Body of pancreas (tissue), 4 donors: Measurements from ENCODE around the gene ETV1. TPM values are rescaled to one million over a fixed set of nuclear protein-coding genes. Genes with fewer than 3 reads are reported as not detected.

Experiments
- ATAC-seq: fragments of 150-250 bp; one replicate; pipeline ENCODE4 v1.9.1; 2016
- DNase-seq, 4 donors: peaks; one replicate each; pipeline ENCODE4 v3.0.0-alpha.2; 2019
- H3K27ac ChIP-seq, 4 donors: fragments of 200-600 bp; sonication (generic); 1 replicate in 3 of 4; 2 replicates in 1 of 4; pipeline versions ENCODE4 v1.5.1 to v1.6.1; 2016 to 2019; ENCODE audit warnings: mild to moderate bottlenecking in 1 of 4, mixed read lengths in 1 of 4, moderate library complexity in 1 of 4
- H3K27me3 ChIP-seq, 2 donors: fragments of 200-600 bp; sonication (generic); one replicate each; pipeline ENCODE4 v1.6.0; 2016; ENCODE audit warnings: mild to moderate bottlenecking in 1 of 2
- H3K36me3 ChIP-seq, 2 donors: fragments of 200-600 bp; sonication (generic); replicated peaks in 1 of 2; 2 replicates each; pipeline ENCODE4 v1.5.1; 2016; ENCODE audit warnings: low read depth in 2 of 2; ENCODE audit not compliant: insufficient read depth in 1 of 2
- H3K4me1 ChIP-seq: fragments of 200-600 bp; sonication (generic); one replicate; pipeline ENCODE4 v1.6.0; 2016
- H3K4me3 ChIP-seq, 2 donors: fragments of 200-600 bp; sonication (generic); 1 replicate in 1 of 2; 2 replicates in 1 of 2; pipeline ENCODE4 v1.5.1; 2016 to 2019
- H3K9me3 ChIP-seq, 3 donors: fragments of 200-600 bp; sonication (generic); 1 replicate in 2 of 3; 2 replicates in 1 of 3; pipeline ENCODE4 v1.5.1; 2016
- POLR2A ChIP-seq, 3 donors: fragments of 450-650 bp; IDR thresholded peaks; one replicate each; pipeline ENCODE4 v1.6.1; 2016; ENCODE audit warnings: antibody characterized with exemption in 3 of 3, mild to moderate bottlenecking in 2 of 3
- WGBS, 2 donors: methylation state at CpG; one replicate each; pipeline ENCODE4 v1.1.5; 2017; 5-methylcytosine and 5-hydroxymethylcytosine counted together
- intact Hi-C: fragments of 100-400 bp; cut with DNase I; formaldehyde crosslinking; loops from one replicate; pipeline ENCODE4 v1.15.1; 2023
- total RNA-seq, 2 donors: library from RNA; depleted of rRNA; stranded (reverse); fragments of >200 nt; gene quantifications; one replicate each; pipeline ENCODE4 v1.1.0, GENCODE V29; 2016
- TF ChIP-seq, protein P1 (sequence below), 7 experiments: fragments of 450-650 bp in 4 of 7; fragments of 200-600 bp in 3 of 7; sonication (generic) in 3 of 7; IDR thresholded peaks; one replicate each; pipeline ENCODE4 v1.5.1; 2016 to 2019; ENCODE audit warnings: antibody characterized with exemption in 7 of 7

The ETV1 gene
- total RNA-seq, 2 donors from 2014 or later = 2.6 TPM

DNA sequence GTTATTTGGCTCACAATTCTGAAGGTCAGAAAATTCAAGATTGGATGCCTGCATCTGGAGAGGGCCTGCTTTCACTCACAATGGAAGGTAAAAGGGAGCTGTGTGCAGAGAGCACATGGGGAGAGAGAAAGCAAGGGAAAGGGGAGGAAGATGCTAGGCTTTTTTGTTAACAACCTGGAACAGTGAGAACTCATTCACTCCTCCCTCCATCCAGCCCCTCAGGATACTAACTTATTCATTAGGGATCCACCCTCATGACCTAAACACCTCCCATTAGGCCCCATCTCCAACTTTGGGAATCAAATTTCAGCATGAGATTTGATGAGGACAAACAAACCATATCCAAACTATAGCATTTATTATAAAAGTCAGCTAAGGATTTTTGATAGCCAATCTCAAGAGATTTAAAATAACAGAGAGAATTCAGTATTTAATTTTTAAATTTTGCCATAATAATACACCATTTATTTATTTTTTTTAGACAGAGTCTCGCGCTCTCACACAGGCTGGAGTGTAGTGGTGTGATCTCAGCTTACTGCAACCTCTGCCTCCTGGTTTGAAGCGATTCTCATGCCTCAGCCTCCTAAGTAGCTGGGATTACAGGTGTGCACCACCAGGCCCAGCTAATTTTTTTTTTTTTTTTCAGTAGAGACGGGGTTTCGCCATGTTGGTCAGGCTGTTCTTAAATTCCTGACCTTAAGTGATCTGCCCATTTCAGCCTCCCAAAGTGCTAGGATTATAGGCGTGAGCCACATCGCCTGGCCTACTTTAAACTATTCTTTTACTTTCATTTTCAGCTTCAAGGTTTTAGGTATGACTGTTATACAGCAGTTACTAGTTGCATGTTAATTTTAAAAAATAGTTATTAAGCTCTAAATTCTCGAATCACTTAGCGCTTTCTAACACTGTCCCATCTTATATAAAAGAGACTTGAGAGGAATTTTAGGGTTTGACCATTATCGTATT is 20.3 kb upstream of the ETV1 start:
- TF ChIP-seq POLR2A (IDR thresholded peaks at IDR 0.05) = no peak
- TF ChIP-seq, protein P1, sequence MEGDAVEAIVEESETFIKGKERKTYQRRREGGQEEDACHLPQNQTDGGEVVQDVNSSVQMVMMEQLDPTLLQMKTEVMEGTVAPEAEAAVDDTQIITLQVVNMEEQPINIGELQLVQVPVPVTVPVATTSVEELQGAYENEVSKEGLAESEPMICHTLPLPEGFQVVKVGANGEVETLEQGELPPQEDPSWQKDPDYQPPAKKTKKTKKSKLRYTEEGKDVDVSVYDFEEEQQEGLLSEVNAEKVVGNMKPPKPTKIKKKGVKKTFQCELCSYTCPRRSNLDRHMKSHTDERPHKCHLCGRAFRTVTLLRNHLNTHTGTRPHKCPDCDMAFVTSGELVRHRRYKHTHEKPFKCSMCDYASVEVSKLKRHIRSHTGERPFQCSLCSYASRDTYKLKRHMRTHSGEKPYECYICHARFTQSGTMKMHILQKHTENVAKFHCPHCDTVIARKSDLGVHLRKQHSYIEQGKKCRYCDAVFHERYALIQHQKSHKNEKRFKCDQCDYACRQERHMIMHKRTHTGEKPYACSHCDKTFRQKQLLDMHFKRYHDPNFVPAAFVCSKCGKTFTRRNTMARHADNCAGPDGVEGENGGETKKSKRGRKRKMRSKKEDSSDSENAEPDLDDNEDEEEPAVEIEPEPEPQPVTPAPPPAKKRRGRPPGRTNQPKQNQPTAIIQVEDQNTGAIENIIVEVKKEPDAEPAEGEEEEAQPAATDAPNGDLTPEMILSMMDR (IDR thresholded peaks at IDR 0.05) = no peak
- no peak for DNase-seq
- no peaks in the 10 kb centered on the region for H3K9me3 ChIP-seq
- H3K27me3 ChIP-seq = no peaks in the 10 kb centered on the region
- H3K4me3 ChIP-seq = no peak overlapping the region
- 85 to 91% methylated on average over 10 of the region's 10 CpGs for WGBS, 2 donors
- H3K36me3 ChIP-seq = no peaks in the 10 kb centered on the region
- no peaks in the 10 kb centered on the region for H3K4me1 ChIP-seq
- H3K27ac ChIP-seq = no peak overlapping the region
- ATAC-seq = no peak
- intact Hi-C loops = no loop called here

DNA sequence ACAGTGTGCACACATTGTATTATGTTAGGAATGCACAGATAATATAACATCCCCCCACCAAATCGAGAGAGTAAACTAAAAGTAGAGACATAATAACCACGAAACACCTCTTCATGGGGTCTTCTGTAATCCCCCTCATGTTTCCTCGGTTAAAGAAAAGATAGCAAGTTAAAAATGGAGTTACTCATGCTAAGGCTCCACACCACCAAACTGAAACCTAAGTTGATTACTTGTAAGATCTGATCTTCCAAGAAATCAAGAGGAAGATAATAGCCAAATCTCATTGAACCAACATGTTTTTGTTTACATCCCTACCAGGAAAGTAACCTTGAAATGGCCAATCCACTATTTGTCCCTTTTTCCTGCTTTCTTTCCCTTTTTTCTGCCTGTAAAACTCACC is 11.7 kb upstream of the ETV1 start:
- WGBS, 2 donors = 53% methylated on average over 3 of the region's 3 CpGs
- DNase-seq = no peak
- H3K27ac ChIP-seq = no peak overlapping the region
- H3K4me1 ChIP-seq = no peaks in the 10 kb centered on the region
- H3K36me3 ChIP-seq = no peaks in the 10 kb centered on the region
- intact Hi-C loops = no loop called here
- no peak overlapping the region for H3K4me3 ChIP-seq
- TF ChIP-seq POLR2A (IDR thresholded peaks at IDR 0.05) = no peak
- TF ChIP-seq, protein P1 (IDR thresholded peaks at IDR 0.05) = no peak
- no peaks in the 10 kb centered on the region for H3K27me3 ChIP-seq
- no peak for ATAC-seq
- no peaks in the 10 kb centered on the region for H3K9me3 ChIP-seq

DNA sequence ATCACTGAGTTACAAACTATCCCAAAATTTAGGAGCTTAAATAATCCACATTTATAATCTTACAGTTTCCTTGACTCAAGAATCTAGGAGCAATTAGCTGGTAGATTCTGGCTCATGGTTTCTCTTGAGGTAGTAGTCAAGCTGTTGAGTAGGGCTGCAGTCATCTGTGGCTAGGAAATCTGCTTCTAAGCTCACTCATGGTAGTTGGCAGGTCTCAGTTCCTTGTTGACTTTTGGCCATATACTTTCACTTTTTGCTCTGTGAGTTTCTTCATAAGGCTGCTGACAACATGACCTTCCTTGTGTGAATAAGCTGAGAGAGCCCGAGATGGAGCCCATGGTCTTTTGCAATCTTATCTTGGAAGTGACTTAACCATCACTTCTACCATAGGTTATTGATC is 10.8 kb upstream of the ETV1 start:
- intact Hi-C loops = no loop called here
- Histone ChIP-seq H3K4me3 (no peak overlapping the region), H3K4me1 (no peaks in the 10 kb centered on the region), H3K27me3 (no peaks in the 10 kb centered on the region), H3K36me3 (no peaks in the 10 kb centered on the region), H3K27ac (no peak overlapping the region), H3K9me3 (no peaks in the 10 kb centered on the region)
- ATAC-seq (no peak), DNase-seq (no peak)
- TF ChIP-seq, protein P1 (IDR thresholded peaks at IDR 0.05) = no peak
- TF ChIP-seq POLR2A (IDR thresholded peaks at IDR 0.05) = no peak
- WGBS, 2 donors = 46 to 57% methylated on average over 1 of the region's 1 CpG

DNA sequence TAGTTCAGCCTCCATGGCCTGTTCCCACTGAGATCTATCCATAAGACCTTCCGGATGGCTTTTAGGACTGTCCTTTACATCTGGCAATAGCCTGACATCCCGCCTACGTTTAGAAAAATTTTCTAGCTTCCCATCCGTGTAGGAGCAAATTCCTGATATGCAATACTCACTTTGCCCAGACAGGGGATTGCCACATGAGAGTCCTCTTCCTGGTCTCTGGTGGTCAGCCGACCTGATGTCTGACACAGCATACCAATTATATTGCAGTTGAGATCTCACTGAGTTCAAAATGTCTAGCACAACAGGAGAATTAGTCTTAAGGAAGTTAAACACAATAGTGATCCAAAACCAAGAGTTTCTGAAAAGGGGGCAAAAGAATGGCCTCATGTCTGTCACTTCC is 9.4 kb upstream of the ETV1 start:
- no peak overlapping the region for H3K4me3 ChIP-seq
- ATAC-seq = no peak
- DNase-seq = no peak
- WGBS, 2 donors = 64 to 69% methylated on average over 5 of the region's 5 CpGs
- H3K9me3 ChIP-seq = no peaks in the 10 kb centered on the region
- no peak overlapping the region for H3K27ac ChIP-seq
- no peaks in the 10 kb centered on the region for H3K36me3 ChIP-seq
- no peak for TF ChIP-seq POLR2A (IDR thresholded peaks at IDR 0.05)
- TF ChIP-seq, protein P1 (IDR thresholded peaks at IDR 0.05) = no peak
- H3K27me3 ChIP-seq = no peaks in the 10 kb centered on the region
- no peaks in the 10 kb centered on the region for H3K4me1 ChIP-seq
- intact Hi-C loops = no loop called here

DNA sequence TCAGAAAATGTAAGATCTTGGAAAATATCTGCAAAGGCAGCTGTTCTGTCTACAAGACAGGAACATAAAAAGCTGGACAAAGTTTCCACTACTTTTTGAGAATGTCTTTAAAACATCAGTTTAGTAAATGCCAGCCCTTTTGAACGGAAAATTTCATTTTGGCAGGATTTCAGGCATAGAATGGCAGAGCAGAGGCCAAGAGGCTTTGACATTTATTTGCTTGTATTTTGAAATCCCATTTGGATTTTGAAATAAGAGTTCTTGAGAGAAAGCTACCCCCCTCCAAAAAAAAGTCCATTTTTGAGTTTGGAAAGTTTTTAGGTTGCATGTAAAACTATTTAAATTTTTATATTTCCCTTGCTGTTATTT is 3.1 kb upstream of the ETV1 start:
- no peak for ATAC-seq

More for the DNA sequence above, 3.1 kb upstream of the ETV1 start:
- no peak for DNase-seq
- TF ChIP-seq, protein P1 (IDR thresholded peaks at IDR 0.05) = no peak
- TF ChIP-seq POLR2A (IDR thresholded peaks at IDR 0.05) = no peak
- Histone ChIP-seq H3K36me3 (no peaks in the 10 kb centered on the region), H3K4me1 (peaks cover 11% of the 10 kb centered on the region), H3K27me3 (no peaks in the 10 kb centered on the region), H3K4me3 (no peak overlapping the region), H3K9me3 (no peaks in the 10 kb centered on the region), H3K27ac (peak overlapping the region in 1 of 4 donors; percentile 83)
- 31 to 37% methylated on average over 1 of the region's 1 CpG for WGBS, 2 donors
- intact Hi-C loops = no loop called here
